ENCODE results near the gene SLC13A3.
A peak's percentile ranks its signal among the peaks of the same experiment; 100 is the strongest.

DNA sequence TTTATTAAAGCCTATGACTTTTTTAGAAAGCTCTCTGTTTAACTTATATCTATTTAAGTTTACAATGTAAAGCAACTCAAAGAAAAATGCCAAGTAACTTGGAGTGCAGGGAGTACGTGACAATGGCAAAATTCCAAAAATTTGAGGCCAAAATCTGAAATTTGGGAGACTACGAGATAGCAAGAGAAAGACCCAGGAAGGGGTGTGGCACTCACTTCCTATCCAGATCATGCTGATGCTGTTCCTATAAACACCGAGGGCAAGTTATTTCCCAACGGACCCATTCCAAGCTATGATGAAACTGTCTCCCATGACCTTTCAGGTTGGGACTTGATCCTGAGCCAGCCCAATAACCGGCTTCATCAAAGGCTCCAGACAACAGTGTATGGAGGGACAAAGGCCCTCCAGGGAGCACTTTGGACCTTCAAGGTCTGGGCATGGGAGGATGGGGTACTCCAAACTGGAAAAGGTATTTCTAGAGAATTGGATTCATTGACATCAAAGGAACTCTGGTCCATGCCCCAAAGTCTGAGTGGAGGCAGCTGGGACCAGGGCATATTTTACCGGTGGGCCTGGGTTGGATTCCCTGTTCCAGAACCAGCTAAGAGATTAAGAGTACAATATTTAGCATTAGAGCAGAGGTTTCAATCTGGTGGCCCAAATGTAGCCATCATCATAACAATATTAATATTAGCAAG, 15.7 kb upstream of the SLC13A3 start:
- TF ChIP-seq, protein P1, sequence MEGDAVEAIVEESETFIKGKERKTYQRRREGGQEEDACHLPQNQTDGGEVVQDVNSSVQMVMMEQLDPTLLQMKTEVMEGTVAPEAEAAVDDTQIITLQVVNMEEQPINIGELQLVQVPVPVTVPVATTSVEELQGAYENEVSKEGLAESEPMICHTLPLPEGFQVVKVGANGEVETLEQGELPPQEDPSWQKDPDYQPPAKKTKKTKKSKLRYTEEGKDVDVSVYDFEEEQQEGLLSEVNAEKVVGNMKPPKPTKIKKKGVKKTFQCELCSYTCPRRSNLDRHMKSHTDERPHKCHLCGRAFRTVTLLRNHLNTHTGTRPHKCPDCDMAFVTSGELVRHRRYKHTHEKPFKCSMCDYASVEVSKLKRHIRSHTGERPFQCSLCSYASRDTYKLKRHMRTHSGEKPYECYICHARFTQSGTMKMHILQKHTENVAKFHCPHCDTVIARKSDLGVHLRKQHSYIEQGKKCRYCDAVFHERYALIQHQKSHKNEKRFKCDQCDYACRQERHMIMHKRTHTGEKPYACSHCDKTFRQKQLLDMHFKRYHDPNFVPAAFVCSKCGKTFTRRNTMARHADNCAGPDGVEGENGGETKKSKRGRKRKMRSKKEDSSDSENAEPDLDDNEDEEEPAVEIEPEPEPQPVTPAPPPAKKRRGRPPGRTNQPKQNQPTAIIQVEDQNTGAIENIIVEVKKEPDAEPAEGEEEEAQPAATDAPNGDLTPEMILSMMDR (IDR thresholded peaks at IDR 0.05; ENCODE audit: low read depth, low read length, missing input control), result no peak
- TF ChIP-seq FOXA2 (IDR thresholded peaks at IDR 0.05) (peak; percentile 63), RAD21 (IDR thresholded peaks at IDR 0.05) (peak; percentile 50 to 54), EGR1 (IDR thresholded peaks at IDR 0.05; ENCODE audit: low read depth in 2 of 2) (peak in 1 of 2 donors; percentile 91), RXRA (IDR thresholded peaks at IDR 0.05) (peak; percentile 95 to 96), TAF1 (conservative IDR thresholded peaks at IDR 0.05) (no peak), YY1 (IDR thresholded peaks at IDR 0.05) (peak; percentile 48), JUND (IDR thresholded peaks at IDR 0.05) (peak; percentile 60 to 85), GABPA (IDR thresholded peaks at IDR 0.05 in 1 of 2, conservative IDR thresholded peaks at IDR 0.05 in 1 of 2) (peak in 1 of 2 donors; percentile 84)
- TF ChIP-seq, protein P2, sequence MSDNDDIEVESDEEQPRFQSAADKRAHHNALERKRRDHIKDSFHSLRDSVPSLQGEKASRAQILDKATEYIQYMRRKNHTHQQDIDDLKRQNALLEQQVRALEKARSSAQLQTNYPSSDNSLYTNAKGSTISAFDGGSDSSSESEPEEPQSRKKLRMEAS (IDR thresholded peaks at IDR 0.05), result peak; percentile 98
- TF ChIP-seq, protein P3, sequence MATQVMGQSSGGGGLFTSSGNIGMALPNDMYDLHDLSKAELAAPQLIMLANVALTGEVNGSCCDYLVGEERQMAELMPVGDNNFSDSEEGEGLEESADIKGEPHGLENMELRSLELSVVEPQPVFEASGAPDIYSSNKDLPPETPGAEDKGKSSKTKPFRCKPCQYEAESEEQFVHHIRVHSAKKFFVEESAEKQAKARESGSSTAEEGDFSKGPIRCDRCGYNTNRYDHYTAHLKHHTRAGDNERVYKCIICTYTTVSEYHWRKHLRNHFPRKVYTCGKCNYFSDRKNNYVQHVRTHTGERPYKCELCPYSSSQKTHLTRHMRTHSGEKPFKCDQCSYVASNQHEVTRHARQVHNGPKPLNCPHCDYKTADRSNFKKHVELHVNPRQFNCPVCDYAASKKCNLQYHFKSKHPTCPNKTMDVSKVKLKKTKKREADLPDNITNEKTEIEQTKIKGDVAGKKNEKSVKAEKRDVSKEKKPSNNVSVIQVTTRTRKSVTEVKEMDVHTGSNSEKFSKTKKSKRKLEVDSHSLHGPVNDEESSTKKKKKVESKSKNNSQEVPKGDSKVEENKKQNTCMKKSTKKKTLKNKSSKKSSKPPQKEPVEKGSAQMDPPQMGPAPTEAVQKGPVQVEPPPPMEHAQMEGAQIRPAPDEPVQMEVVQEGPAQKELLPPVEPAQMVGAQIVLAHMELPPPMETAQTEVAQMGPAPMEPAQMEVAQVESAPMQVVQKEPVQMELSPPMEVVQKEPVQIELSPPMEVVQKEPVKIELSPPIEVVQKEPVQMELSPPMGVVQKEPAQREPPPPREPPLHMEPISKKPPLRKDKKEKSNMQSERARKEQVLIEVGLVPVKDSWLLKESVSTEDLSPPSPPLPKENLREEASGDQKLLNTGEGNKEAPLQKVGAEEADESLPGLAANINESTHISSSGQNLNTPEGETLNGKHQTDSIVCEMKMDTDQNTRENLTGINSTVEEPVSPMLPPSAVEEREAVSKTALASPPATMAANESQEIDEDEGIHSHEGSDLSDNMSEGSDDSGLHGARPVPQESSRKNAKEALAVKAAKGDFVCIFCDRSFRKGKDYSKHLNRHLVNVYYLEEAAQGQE (IDR thresholded peaks at IDR 0.05), result peak; percentile 31
- TF ChIP-seq, protein P4, sequence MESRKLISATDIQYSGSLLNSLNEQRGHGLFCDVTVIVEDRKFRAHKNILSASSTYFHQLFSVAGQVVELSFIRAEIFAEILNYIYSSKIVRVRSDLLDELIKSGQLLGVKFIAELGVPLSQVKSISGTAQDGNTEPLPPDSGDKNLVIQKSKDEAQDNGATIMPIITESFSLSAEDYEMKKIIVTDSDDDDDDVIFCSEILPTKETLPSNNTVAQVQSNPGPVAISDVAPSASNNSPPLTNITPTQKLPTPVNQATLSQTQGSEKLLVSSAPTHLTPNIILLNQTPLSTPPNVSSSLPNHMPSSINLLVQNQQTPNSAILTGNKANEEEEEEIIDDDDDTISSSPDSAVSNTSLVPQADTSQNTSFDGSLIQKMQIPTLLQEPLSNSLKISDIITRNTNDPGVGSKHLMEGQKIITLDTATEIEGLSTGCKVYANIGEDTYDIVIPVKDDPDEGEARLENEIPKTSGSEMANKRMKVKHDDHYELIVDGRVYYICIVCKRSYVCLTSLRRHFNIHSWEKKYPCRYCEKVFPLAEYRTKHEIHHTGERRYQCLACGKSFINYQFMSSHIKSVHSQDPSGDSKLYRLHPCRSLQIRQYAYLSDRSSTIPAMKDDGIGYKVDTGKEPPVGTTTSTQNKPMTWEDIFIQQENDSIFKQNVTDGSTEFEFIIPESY (IDR thresholded peaks at IDR 0.05), result peak; percentile 79

All from liver (tissue), 3 donors.